Measurements from ENCODE around the gene H6PD.
"Not testable (repeated sequence)": the region's sequence is repeated elsewhere in the genome, so short reads cannot be mapped to it uniquely, and the experiment has no call there.

Gene H6PD

GRCh38 chr1:9297831-9298230, 63.3 kb downstream of the H6PD start:
- Mint-ChIP-seq H3K9me3 (no peaks in the 10 kb centered on the region), H3K4me3 (peak overlapping the region; percentile 31 to 49 (median 38)), H3K4me1 (peaks cover 31% of the 10 kb centered on the region), H3K27me3 (ENCODE audit: low read depth) (peaks cover 5% of the 10 kb centered on the region), H3K36me3 (ENCODE audit: low read depth) (peaks cover 12% of the 10 kb centered on the region), H3K27ac (peak overlapping the region; percentile 23 to 43 (median 27))
- TF ChIP-seq CTCF (IDR thresholded peaks at IDR 0.05; ENCODE audit: unreplicated experiment in 3 of 3) = no peak

GRCh38 chr1:9298282-9298681, 63.7 kb downstream of the H6PD start:
- Mint-ChIP-seq H3K27ac (no peak overlapping the region), H3K27me3 (ENCODE audit: low read depth) (peaks cover 5% of the 10 kb centered on the region), H3K9me3 (no peaks in the 10 kb centered on the region), H3K4me3 (no peak overlapping the region), H3K4me1 (peaks cover 35% of the 10 kb centered on the region), H3K36me3 (ENCODE audit: low read depth) (peaks cover 12% of the 10 kb centered on the region)
- no peak for TF ChIP-seq CTCF (IDR thresholded peaks at IDR 0.05; ENCODE audit: unreplicated experiment in 3 of 3)

GRCh38 chr1:9299571-9300541, 65.3 kb downstream of the H6PD start:
- not testable (repeated sequence) for H3K9me3 Mint-ChIP-seq; H3K27me3 Mint-ChIP-seq (ENCODE audit: low read depth); H3K4me3 Mint-ChIP-seq; H3K27ac Mint-ChIP-seq
- peaks cover 37% of the 10 kb centered on the region for H3K4me1 Mint-ChIP-seq
- H3K36me3 Mint-ChIP-seq (ENCODE audit: low read depth) = peaks cover 12% of the 10 kb centered on the region

- H3K9me3 Mint-ChIP-seq = no peaks in the 10 kb centered on the region
- no peak overlapping the region for H3K4me3 Mint-ChIP-seq
- peaks cover 33% of the 10 kb centered on the region for H3K4me1 Mint-ChIP-seq
- peaks cover 5% of the 10 kb centered on the region for H3K27me3 Mint-ChIP-seq (ENCODE audit: low read depth)
- peaks cover 12% of the 10 kb centered on the region for H3K36me3 Mint-ChIP-seq (ENCODE audit: low read depth)
- TF ChIP-seq CTCF (IDR thresholded peaks at IDR 0.05; ENCODE audit: unreplicated experiment in 3 of 3) = no peak
- H3K27ac Mint-ChIP-seq = no peak overlapping the region
Observed at GRCh38 chr1:9300573-9300972, 66.0 kb downstream of the H6PD start.

GRCh38 chr1:9302745-9303524, 68.4 kb downstream of the H6PD start:
- Mint-ChIP-seq H3K36me3 (ENCODE audit: low read depth) (peaks cover 7% of the 10 kb centered on the region), H3K4me1 (peaks cover 27% of the 10 kb centered on the region), H3K4me3 (no peak overlapping the region), H3K27me3 (ENCODE audit: low read depth) (peaks cover 5% of the 10 kb centered on the region), H3K9me3 (no peaks in the 10 kb centered on the region), H3K27ac (peak overlapping the region; percentile 57 to 87 (median 62))
- TF ChIP-seq CTCF (IDR thresholded peaks at IDR 0.05; ENCODE audit: unreplicated experiment in 3 of 3) = no peak

GRCh38 chr1:9303916-9304315, 69.3 kb downstream of the H6PD start:
- Mint-ChIP-seq H3K4me1 (peaks cover 27% of the 10 kb centered on the region), H3K27me3 (ENCODE audit: low read depth) (peaks cover 7% of the 10 kb centered on the region), H3K4me3 (no peak overlapping the region), H3K36me3 (ENCODE audit: low read depth) (peaks cover 7% of the 10 kb centered on the region), H3K27ac (no peak overlapping the region), H3K9me3 (no peaks in the 10 kb centered on the region)
- no peak for TF ChIP-seq CTCF (IDR thresholded peaks at IDR 0.05; ENCODE audit: unreplicated experiment in 3 of 3)

Data from nephron (organoid).